RPMI8226 (cell line): Measurements from ENCODE around the gene PRR19.
"Not testable (repeated sequence)": the region's sequence is repeated elsewhere in the genome, so short reads cannot be mapped to it uniquely, and the experiment has no call there.

ENCODE experiments used
- DNase-seq: peaks from one replicate; pipeline ENCODE4 v3.0.0-alpha.2; 2015

The PRR19 gene, protein sequence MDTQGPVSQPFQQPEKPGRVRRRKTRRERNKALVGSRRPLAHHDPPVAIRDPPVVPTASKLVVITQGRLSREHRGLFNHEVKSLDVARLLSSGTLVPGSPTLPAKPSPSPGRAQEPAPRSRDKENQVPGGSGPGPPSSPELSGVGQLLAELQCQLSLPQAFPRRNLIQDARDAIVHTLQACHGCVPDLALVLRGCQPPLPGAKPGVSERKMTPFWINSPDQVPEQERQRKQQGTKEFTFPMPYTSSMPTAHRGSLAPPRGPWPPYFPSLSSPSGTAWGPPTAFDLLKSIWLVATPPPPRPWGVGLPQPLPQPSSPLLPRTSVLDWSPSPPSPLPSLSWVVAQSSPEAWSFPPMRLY

DNA sequence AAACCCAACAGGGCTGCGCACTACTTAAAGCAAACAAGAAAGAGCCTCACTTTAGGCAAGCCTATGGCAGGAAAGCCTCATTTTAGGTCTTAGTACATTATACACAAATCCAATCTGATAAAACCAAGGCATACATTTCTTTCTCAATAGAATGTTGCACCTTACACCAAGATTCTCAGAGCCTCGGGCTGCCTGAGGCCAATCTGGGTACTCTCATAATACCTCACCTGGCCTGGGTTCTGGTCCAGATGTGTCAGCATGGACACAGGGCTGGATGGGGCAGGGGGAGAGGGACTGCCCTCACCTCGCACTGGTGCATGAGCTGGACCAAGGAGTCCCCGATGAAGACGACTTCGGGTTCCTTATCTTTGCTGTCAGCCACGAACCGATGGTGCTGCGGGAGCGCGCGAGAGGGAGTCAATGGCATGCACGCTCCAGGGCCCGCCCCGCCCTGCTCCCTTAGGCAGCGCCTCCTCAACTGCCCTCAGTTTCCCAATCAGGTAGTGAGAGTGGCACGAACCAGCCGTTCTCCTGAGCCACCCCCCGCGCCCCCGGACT, at the start of gene PRR19:
PRR19 (plus strand) TSS at position 487 of the 558 bp plus-strand sequence. CDS start 7,453 bp downstream, outside the sequence.
- no peak for DNase-seq

DNA sequence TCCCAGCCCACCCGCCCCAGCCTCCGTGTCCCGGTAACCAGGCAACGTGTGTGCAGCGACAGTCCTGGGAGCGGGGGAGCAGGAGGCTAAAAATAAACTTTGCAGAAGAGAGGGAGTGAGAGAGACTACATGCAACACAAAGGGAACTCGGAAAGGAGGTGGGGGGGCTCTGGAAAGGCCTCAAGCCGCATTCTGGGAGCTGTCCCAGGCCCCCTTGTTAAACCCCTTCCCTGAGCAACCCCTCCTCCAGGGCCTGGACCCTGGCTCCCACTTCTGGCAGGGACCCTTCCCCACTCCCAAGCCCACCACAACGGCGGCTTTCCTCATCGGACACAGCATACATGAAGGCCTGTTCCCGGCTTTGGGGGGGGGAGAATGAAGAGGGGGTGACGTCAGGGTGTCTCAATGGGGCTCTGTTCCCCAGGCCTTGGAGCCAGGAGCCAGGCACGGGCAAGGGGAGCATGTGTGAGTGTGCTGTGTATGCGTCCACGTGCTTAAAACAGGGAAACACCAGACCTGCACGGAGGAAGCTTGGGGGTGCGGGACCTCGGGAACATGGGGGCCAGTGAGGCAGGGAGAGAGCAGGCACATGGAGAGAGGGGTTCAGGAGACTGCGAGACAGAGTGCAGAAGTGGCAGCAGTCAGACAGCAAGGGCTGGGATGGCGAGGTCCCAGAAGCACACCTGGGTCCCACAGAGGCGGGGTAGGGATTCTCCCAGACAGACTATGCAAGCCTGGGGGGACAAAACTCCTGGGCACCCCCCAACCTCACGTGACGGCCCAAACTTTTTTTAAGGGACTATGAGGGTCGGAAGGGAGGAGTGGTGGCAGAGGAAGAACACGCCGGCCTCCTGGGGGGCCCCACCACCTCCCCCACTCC, 49.3 kb upstream of the PRR19 start:
- no peak for DNase-seq

DNA sequence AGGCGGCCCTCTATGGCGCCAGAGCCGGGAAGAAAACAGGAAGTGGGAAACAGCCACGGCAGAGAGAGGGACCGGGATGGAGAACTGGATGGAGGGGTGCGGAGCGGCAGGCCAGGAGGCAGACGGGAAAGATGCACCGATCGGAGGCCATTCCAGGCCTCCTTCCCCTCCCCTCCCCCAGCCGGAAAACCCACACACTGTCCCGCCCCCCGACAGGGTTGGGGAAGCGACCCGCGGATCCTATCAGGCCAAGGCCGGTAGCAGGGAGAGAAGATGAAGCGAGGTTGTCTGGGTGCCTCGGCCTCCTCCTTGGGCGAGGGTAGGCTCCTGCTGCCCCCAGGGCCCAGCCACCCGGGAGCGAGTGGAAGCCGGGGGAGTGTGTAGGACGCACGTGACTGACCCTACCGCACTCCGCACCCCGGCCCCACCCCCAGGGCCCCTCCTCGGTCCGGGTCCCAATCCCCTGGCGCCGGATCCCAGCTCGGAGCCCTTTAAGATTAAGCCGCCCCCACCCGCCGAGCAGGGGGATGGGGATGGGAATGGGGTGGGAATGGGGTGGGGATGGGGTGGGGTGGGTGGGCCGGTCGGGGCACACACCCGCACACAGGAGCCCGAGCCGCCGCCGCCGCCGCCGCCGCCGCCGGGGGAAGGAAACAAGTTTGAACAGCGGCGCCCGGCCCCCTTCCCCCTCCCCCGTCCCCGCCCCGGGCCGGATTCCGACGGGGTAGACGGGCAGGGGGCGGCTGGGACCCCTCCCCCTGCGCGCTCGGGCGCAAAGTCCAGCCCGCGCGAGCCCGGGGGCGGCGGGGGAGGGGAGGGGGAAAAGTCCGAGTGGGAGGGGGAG, 48.5 kb upstream of the PRR19 start:
- peak; percentile 51 for DNase-seq

DNA sequence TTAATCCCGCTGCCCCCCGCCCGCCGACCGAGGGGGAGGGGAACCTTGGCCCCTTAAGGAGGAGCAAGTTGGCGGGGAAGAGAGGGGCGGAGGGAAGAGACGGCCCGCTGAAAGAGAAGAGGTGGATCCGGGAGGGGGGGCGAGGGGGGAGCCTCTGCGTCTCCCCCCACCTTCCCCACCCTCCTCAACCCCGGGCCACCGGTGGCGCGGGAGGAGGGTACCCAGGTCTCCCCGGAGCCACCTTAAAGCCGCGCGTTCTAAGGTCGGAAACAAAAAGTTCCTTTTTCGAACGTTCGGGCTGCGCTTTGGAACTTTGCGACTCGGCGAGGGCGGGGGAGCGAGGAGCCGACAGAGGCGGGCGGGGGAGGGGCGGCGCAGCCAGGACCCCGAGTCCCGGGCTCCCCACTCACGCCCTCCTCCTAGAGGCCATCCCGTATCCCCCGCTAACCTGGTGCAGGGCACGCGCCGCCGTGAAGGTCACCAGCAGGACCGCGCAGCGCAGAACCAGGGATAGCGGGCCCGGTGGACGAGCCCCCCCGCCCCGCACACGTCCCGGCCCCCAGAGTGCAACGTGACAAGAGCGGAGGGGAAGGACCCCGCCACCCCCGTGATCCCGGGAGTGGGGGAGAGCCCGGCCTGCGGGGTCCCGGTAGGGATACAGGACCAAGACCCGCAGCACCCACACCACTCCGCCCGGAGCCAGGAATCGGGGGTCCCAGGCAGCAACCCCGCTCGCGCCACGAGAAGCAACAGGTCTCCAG, 47.7 kb upstream of the PRR19 start:
- DNase-seq, result peak; percentile 79

DNA sequence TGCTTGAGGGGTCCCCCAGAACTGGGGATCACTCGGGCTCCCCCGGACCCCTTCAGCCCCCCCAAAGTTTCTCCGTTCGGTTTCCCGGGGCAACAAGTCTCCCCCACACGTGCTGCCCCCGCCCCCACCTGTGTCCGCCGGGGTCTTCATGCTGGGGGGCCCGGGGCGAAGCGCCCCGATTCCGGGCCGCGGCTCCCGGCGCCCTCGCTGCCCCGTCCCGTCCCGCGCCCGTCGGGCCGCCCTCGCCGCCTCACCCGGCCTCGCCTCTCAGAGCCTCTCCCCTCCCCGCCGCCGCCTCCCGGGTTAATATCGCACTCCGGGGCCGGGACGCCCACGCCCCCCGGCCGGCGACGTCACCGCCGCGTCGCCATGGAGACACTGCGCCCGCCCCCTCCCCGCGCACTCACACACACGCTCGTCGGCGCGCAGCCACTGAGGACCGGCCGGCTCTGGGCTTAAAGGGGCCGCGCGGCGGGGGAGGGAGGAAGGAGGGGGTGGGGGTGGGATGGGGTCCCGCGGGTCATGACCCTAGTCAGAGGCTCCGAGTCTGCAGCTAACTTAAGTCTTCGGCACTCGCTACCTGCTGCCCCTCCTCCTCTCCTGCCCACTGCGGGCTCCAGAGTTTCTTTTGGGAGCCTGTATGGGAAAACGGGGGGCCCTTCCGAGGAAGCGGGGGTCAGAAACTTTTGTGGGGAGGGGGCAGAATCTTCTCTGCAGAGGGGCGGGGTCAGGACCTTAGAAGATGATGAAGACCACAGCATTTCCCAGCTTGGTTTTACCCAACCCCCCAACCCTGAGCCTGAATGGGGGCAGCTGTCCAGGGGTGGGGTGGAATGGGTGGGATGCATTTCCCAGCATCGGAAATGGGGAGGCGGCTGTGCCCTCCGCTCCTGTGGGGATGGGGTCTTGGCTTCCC, 46.8 kb upstream of the PRR19 start, which contains the start of gene ERF:
ERF (minus strand) TSS at position 279 of the 916 bp plus-strand sequence; CDS start at position 150, 129 bp downstream.
- DNase-seq, result peak; percentile 89

DNA sequence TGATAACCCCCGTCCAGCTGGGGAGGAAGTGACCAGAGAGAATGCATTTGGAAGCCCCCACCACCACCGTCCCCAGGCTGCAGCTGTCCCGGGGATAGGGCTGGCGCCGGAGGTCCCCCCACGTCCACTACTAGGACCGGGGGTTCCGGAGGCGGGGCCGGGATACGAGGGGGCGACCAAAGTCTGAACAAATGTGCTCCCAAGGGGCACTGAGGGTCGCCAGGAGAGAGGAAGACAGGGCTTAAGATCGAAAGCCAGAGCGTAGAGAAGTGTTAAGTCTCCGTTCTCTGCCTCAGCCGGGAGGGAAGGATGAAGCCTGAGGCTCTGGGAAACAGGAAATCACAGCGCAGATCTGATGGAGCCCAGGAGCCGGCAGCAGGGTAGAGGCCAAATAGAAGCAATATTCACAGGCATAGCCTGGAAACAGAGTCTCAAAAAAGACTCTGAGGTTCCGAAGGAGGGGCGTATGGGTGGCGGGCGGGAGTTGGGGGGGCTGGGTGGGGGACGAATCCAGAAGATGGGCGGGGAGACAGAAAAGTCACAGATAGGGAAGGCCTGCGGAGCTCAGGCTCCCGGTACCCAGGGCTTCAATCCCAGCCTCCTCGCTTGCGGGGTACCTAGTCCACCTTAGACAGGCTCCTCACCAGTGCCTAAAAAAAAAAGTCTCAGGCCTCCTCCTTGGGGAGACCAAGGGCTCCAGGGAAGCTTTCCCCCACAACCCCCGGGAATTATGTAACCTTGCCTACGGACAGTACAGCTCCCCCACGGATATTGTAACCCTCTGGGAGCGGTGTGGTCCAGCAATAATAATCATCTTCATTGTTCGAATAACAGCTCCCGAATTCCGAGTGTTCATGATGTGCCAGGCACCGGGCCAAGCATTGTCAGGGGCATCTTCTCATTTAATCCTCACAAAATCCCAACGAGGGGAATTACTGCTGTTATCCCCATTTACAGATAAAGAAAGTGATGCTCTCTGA, 45.9 kb upstream of the PRR19 start:
- DNase-seq, result peak; percentile 18

DNA sequence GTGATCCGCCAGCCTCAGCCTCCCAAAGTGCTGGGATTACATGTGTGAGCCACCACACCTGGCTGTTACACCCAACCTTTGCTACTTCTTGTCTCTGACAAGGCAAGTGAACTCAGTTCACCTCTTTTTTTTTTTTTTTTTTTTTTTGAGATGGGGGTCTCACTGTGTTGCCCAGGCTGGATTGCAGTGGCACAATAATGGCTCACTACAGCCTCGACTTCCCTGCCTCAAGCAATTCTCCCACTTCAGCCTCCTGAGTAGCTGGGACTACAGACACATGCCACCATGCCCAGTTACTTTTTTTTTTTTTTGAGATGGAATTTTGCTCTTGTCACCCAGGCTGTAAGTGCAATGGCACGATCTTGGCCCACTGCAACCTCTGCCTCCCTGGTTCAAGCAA, 44.1 kb upstream of the PRR19 start:
- DNase-seq, result not testable (repeated sequence)

DNA sequence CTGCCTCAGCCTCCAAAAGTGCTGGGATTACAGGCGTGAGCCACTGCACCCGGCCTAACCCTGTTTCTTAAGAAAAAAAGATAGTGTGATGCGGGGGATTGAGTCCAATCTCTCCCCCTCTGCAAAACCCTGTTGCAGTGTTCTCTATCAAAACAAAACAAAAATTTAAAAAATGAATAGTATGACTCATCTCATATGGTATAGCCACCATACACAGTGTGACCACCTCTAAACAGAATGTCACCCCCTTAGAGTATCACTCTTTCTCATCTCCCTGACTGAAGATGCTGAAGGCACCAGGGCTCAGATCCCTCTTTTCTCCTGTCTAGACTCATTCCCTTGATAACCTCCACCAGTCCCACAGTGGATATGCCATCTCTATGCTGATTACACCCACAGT, 40.2 kb upstream of the PRR19 start:
- no peak for DNase-seq

DNA sequence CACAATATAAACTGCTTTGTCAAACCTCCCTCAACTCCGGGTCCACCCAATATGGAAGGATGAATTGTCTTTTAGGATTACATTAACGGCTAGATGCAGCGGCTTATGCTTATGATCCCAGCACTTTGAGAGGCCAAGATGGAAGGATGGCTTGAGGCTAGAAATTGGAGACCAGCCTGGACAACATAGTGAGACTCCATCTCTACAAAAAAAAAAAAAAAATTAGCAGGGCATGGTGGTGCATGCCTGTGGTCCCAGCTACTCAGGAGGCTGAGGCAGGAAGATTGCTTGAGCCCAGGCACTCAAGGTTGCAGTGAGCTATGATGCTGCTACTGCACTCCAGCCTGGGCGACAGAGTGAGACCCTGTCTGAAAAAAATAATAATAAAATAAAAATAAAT, 35.8 kb upstream of the PRR19 start:
- not testable (repeated sequence) for DNase-seq

DNA sequence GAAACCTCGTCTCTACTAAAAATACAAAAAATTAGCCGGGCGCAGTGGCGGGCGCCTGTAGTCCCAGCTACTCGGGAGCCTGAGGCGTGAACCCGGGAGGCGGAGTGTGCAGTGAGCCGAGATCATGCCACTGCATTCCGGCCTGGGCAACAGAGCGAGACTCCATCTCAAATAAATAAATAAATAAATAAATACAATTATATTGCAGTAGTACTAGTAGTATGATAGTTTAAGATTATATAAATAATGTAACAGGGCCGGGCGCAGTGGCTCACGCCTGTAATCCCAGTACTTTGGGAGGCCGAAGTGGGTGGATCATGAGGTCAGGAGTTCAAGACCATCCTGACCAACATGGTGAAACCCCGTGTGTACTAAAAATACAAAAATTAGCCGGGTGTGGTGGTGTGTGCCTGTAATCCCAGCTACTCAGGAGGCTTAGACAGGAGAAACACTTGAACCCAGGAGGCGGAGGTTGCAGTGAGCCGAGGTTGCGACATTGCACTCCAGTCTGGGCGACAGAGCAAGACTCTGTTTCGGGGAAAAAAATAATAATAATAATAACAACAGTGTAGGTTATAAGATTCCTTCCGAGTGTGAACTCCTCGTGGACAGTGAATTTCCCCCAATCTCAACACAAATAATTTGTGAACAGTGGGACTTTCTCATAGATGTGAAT, 34.9 kb upstream of the PRR19 start:
- not testable (repeated sequence) for DNase-seq

DNA sequence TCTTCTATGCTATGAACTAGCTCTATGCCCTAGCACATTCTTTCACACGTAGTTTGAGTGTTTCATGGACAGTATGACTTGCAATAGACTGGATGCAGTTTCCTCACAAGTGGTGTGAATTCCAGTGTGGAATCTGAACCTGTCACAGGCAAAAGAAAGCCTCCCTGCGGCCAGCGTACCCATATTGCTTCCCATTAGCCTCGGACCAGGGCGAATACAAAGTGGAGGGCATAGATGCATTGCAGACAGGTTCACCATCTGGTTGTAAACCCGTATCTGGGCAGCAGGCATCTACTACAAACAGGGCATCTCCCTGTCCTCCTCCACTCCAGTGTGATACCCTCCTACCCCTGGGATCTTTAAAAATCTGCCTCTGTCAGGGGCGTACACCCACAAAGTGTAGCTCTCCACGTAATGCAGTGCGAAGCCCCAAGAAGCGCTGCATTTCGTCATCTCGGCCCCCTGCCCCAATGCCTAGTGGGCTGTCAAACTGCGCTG, 34.2 kb upstream of the PRR19 start:
- no peak for DNase-seq

DNA sequence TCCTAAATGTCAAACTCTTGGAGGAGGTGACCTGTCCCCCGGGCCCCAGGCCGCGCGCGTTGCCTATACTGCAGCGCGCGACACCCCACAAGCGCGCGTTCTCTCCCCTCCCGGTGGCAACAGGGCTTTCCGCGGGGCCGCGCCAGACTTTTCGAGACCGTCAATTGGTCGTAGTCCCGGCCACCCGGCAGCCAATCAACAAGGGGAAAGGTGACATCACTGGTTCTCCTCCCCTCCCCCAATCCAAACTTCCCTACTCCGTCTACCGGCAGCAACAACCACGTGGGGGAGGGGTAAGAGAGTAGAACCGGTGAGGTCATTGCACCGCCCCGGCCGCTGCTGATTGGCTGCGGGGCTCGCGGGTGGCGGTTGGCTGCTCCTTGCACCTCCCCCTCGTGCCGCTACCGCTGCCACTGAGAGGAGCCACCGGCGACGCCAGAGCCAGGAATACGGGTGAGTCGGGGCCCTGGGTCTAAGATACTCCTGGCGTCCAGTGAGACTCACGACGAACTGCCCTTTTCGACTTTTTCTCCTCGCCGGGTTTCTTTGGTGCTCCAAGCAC, 33.7 kb upstream of the PRR19 start:
- DNase-seq, result peak; percentile 98

DNA sequence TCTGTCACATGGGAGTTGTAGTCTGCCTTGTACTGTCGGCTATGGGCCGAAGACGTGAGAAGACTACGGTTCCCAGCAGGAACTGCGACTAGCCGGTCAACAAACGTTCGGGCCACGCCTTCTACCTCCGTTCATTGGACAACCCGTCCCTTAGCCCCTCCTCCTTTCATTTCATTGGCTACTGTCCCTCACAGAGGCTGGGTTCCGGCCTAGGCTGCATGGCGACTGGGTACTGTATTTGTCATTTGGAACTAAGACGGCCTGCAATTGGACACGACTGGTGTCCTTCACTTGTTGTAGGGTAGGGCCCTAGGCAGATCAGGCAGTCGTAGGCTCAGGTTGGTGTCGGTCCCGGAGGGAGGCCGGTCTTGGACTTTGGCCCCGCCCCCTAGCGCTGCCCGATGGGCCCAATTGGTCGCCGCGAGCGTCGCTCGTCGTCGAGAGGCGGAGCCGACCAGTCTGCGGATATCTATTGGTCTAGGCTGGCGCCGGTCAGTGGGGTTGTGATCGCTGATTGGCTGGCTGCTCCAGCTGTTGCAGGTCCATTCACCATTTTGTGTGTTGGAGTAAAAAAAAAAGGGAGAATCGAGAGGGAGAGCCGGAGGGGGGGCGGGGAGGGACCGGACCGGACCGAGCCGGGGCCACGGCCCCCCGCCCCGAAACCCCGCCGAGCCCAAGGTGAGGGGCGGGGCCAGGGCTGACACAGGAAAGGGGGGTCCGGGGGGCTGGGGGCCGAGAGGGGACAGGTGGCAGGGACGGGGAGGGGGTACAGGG, 33.0 kb upstream of the PRR19 start, which contains the start of gene CIC:
CIC (plus strand) TSS at position 549 of the 774 bp plus-strand sequence. CDS start 2,532 bp downstream, outside the sequence.
- peak; percentile 98 for DNase-seq

DNA sequence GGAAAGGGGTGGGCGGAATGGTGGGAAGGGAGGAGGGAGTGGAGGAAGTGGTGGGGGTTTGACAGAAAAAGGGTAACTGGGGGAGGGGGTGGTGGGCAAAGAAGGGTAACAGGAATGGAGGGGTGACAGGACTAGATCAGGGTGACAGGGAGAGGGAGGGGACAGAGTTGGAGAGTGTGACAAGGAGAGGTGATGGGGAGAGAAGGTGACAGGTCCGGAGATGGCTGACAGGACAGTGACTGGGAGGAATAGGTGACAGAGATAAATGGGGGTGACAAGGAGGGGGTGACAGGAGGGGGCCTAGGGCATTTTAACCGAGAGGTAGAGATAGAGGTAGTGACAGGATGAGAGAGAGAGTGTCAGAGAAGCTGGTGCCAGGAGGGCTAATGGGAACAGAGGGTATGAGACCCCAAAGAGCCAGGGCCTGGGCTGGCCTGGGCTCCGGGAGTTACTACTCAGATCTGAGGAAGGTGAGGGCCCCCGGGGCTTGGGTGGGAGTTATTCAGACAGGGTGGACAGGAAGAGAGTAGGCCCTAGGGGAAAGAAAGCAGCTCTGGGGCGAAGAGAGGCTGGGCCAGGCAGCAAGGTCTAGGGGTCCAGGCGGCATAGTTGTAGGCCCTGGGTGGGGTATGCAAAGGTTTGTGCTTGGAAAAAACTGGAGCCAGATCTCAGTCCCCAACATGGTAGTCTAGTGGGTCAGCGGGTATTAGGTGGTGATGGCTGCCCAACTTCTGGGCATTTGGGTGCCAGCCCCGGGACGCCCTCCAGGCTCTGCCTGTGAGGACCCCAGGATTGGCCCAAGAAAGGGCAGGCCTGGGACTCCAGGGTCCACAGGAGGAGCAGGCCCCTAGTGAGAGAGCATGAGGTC, 32.2 kb upstream of the PRR19 start:
- no peak for DNase-seq

DNA sequence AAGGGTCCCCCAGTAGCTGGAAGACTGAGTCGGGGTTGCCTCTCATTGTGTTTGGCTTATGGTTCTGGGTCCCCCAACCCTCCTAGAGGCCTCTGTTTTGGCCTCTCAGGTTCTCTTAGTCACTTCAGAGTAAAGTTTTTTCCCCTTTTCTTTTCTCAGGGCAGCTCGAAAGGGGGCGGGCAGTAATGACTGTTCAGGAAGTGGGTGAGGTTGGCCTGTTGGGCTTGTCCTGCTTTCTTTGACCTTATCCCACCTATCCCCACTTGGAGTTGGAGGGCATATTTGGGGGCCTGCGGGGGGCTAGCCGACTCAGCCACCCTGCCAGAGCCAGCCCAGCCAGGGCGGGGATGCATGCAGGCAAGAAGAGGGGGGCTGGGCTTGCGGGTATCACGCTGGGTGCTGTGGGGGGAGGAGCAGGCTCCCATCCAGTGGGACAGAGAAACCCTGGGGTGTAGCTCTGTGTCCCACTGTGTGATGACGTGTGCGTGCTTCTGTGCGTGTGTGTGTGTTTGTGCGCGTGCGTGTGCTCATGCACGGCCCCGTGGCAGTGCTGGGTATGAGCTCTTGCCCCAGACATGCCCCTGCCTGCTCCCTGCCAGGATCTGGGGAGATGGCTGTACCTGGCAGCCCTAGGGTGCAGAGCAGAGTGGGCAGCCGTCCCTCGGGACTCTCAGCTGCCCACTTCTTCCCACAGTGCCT, 31.4 kb upstream of the PRR19 start:
- DNase-seq, result peak; percentile 66

DNA sequence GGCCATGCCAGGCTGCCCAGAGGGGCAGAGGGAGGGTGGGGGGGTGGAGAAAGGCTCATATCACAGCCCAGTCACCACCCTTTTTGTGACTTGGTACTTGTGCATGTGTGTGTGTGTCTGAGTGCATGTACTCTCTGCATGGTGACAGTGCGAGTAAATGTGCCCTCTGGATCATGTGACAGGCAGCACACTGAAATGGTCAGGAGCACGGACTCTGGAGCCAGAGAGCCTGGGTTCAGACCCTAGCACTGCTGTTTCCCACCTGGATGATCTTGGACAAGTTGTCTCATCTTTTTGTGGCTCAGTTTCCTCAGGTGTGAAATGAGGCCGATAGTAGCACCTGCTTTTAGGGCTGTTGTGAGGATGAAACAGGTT, 30.9 kb upstream of the PRR19 start:
- DNase-seq, result no peak
